ENCODE measurements around the gene PRR20C.
"Not testable (repeated sequence)": the region's sequence is repeated elsewhere in the genome, so short reads cannot be mapped to it uniquely, and the experiment has no call there.

Gene PRR20C

DNA sequence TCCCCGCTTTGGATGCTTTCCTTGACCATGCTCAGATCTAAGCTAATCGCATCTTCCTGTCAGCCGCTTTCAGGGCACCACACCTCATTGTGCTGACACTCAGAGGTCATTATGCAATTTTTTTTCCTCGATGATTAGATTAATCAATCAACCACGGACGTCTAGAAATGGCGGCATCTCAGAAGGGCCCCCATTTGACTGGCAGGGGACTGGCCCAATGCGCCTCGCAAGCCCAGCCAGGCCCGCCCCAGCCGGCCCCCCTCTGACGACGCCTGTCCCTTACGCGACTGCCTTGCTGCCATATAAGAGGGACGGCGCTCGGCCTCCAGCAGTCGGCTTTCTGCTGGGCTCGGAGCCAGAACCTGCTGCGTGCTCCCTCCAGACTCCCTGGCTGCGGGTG is at the start of gene PRR20C:
PRR20C (plus strand) TSS at position 301 of the 400 bp plus-strand sequence. CDS start 387 bp downstream, outside the sequence.
- not testable (repeated sequence) for DNase-seq (ENCODE audit: low read depth in 2 of 2)

DNA sequence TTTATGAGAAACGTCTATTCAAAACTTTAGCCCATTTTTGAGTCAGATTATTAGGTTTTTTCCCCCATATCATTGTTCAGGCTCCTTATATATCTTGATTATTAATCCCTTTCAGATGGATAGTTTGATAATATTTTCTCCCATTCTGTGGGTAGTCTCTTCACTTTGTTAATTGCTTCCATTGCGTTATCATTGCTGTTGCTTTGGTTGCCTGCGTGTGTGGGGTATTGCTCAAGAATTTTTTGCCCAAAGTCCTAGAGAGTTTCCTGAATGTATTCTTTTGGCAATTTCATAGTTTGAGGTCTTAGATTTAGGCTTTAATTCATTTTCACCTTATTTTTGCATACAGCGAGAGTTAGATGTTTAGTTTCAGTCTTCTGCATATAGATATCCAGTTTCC is 38.9 kb upstream of the PRR20C start:
- no peak for DNase-seq (ENCODE audit: low read depth in 2 of 2)

DNA sequence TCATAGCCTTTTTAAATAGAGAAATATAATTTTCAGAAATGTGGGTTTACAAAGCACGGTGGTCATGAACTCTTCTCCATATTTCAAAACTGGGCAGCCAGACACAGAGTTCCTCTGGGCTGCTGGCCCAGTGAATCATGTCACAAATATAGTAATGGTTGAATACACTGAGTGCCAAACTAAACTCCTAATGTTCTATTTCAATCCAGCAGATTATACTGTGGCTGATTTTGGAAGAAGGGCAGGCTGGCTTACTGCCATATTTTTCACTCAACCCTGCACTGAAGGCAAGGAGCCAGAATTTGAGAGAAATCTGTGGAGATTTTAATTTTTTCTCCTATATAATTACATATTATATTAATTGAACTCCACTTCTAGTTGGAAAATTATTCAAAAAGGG is 30.2 kb upstream of the PRR20C start:
- DNase-seq (ENCODE audit: low read depth in 2 of 2) = no peak

DNA sequence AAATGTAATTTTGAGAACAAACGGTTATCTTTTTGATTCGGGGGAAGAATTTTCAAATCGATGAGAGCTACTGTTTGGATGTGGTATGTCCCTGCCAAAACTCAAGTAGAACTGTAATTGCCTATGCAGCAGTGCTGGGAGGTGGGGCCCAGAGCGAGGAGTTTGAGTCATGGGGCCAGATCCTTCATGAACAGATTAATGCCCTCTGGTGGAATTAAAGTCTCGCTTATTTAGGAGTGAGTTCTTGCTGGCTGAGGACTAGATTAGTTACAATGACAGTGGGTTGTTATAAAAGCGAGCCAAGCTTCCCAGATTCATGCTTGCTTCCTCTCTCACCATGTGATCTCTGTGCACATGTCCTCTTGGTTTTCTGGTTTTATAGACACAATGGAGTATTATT is 25.0 kb upstream of the PRR20C start:
- no peak for DNase-seq (ENCODE audit: low read depth in 2 of 2)

DNA sequence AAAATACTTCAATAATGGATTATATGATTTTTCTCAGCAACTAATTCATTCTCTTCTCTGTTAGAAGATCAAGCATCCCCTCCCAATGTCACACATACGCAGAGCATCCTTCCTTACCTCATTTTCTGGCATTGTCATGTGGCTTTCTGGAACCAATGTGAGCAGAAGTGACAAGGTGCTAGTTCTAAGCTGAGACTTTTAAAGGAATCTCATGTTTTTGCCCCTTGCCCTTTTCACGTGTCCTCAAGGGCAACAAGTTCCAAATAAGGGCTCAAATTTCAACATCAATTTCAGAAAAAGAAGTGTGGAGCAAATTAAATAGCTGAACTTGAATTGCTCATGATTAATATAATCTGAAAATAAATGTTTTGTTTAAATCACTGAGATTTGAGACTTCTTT is 17.8 kb upstream of the PRR20C start:
- no peak for DNase-seq (ENCODE audit: low read depth in 2 of 2)

DNA sequence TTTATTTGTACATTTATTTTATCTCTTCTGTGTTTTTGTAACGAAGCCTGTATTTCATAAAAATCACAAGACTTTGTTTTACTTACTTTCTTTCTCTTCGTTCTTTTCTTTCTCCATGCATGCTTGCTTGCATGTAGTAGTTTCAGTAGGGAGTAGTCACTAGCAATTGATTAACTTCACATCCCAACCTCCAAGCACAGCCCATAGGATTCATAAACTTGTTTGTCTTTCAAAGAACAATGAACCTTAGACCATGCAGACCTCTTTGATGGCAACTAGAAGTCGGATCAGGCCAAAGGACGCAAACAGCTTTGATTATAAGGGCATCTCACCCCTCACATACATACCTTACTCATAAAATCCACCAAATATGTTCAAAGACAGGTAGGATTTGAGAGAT is 16.3 kb upstream of the PRR20C start:
- DNase-seq (ENCODE audit: low read depth in 2 of 2) = no peak

DNA sequence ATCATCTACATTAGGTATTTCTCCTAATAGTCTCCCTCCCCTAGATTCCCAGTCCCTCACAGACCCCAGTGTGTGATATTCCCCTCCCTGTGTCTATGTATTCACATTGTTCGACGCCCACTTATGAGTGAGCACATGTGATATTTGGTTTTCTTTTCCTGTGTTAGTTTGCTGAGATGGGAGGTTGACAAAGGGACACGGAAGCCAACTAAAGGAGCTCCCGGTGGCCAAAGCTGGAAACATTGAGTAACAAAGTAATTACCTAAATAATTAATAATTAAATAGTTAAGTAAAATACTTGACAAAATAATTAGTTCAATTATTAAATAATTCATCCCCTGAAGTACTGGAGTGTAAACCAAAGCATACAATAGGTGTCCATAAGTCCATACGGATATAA is 14.9 kb upstream of the PRR20C start:
- DNase-seq (ENCODE audit: low read depth in 2 of 2) = no peak

DNA sequence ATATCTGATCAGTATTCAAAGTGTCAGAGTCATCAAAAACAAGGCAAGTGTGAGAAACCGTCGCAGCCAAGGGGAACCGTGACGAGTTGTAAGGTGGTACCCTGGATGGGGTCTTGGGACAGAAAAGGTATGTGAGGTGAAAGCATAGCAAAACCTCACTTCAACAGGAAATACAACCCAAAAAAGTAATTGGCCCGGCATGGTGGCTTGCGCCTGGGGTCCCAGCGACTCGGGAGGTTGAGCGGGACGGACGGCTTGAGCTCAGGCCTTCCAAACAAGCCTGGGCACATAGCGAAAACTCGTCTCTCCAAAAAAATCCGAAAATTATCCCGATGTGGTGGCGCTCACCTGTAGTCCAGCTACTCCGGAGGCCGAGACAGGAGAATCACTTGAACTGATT is 14.1 kb upstream of the PRR20C start:
- DNase-seq (ENCODE audit: low read depth in 2 of 2) = not testable (repeated sequence)

DNA sequence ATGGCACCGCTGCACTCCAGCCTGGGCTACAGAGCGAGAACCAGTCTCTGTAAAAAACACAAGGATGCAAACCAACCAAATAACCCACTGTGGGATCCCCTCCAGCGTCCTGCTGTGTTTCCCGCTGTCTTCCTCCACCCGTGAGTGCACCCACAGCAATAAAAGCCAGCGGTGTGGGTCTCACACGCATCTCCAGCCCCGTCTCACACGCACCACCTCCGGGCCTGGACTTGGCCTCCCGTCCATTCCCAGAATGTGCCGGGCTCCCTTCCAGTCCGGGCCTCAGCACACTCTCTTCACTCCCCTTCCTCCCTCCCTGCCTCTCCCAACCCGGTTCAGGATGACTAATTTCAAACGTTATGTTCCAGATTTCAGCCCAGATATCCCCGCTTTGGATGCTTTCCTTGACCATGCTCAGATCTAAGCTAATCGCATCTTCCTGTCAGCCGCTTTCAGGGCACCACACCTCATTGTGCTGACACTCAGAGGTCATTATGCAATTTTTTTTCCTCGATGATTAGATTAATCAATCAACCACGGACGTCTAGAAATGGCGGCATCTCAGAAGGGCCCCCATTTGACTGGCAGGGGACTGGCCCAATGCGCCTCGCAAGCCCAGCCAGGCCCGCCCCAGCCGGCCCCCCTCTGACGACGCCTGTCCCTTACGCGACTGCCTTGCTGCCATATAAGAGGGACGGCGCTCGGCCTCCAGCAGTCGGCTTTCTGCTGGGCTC is 13.5 kb upstream of the PRR20C start, which contains the start of gene PRR20A:
PRR20A (plus strand) TSS at position 684 of the 734 bp plus-strand sequence. CDS start 387 bp downstream, outside the sequence.
- not testable (repeated sequence) for DNase-seq (ENCODE audit: low read depth in 2 of 2)

DNA sequence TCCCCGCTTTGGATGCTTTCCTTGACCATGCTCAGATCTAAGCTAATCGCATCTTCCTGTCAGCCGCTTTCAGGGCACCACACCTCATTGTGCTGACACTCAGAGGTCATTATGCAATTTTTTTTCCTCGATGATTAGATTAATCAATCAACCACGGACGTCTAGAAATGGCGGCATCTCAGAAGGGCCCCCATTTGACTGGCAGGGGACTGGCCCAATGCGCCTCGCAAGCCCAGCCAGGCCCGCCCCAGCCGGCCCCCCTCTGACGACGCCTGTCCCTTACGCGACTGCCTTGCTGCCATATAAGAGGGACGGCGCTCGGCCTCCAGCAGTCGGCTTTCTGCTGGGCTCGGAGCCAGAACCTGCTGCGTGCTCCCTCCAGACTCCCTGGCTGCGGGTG is 6.7 kb upstream of the PRR20C start, which contains the start of gene PRR20B:
PRR20B (plus strand) TSS at position 301 of the 400 bp plus-strand sequence. CDS start 387 bp downstream, outside the sequence.
- DNase-seq (ENCODE audit: low read depth in 2 of 2) = not testable (repeated sequence)

DNA sequence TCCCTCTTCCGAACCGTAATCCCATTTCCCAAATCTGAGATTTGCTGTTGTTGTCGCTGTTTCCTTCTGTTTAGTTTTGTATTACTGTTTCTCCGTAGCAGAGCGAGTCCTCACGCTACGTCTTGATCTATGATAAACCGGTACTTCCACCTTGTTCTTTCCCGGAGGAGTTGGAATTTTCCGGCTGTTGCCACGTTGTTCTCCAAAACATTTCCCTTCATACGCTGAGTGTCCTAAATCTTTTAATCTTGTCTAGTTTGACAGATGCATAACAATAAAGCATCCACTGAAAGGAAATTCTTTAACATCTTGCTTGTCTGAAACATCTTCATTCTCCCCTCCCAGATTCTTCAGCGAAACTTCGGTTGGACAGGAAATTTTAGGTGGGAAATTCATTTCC is 5.8 kb upstream of the PRR20C start:
- DNase-seq (ENCODE audit: low read depth in 2 of 2) = not testable (repeated sequence)

DNA sequence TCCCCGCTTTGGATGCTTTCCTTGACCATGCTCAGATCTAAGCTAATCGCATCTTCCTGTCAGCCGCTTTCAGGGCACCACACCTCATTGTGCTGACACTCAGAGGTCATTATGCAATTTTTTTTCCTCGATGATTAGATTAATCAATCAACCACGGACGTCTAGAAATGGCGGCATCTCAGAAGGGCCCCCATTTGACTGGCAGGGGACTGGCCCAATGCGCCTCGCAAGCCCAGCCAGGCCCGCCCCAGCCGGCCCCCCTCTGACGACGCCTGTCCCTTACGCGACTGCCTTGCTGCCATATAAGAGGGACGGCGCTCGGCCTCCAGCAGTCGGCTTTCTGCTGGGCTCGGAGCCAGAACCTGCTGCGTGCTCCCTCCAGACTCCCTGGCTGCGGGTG is 6.5 kb downstream of the PRR20C start, which contains the start of gene PRR20D:
PRR20D (plus strand) TSS at position 301 of the 400 bp plus-strand sequence. CDS start 387 bp downstream, outside the sequence.
- not testable (repeated sequence) for DNase-seq (ENCODE audit: low read depth in 2 of 2)

DNA sequence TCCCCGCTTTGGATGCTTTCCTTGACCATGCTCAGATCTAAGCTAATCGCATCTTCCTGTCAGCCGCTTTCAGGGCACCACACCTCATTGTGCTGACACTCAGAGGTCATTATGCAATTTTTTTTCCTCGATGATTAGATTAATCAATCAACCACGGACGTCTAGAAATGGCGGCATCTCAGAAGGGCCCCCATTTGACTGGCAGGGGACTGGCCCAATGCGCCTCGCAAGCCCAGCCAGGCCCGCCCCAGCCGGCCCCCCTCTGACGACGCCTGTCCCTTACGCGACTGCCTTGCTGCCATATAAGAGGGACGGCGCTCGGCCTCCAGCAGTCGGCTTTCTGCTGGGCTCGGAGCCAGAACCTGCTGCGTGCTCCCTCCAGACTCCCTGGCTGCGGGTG is 13.0 kb downstream of the PRR20C start, which contains the start of gene PRR20E:
PRR20E (plus strand) TSS at position 301 of the 400 bp plus-strand sequence. CDS start 387 bp downstream, outside the sequence.
- not testable (repeated sequence) for DNase-seq (ENCODE audit: low read depth in 2 of 2)

DNA sequence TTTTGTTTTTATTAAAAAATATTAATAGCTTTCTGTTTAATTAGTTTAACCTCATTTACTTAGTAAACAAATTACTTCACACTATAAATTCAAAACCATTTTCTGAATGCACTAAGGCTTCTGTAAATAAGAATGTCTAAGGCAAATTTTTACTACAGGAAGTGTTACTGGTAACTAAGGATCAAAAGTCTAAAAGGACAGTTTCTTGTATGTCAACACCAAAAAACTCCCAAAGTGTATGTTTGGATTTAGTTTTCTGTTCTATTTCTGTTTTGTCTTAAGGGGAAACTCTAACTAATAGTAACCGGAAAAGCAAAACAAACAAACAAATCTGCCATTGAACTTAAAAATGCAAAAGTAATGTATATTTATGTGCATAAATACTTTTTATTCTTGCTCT is 37.8 kb downstream of the PRR20C start:
- no peak for DNase-seq (ENCODE audit: low read depth in 2 of 2)
